ENCODE data around the gene ZNF436. TPM values are rescaled to one million over a fixed set of nuclear protein-coding genes. Genes with fewer than 3 reads are reported as not detected.

Gene ZNF436
- total RNA-seq: 9.2 and 10.0 TPM in 2 replicates
- long read RNA-seq, full-length matches to known transcripts: 18 of 21 reads
- long read RNA-seq, partial matches to known transcripts: 1 of 21 reads
- long read RNA-seq, other reads (novel, unspliced or antisense): 2 of 21 reads

DNA sequence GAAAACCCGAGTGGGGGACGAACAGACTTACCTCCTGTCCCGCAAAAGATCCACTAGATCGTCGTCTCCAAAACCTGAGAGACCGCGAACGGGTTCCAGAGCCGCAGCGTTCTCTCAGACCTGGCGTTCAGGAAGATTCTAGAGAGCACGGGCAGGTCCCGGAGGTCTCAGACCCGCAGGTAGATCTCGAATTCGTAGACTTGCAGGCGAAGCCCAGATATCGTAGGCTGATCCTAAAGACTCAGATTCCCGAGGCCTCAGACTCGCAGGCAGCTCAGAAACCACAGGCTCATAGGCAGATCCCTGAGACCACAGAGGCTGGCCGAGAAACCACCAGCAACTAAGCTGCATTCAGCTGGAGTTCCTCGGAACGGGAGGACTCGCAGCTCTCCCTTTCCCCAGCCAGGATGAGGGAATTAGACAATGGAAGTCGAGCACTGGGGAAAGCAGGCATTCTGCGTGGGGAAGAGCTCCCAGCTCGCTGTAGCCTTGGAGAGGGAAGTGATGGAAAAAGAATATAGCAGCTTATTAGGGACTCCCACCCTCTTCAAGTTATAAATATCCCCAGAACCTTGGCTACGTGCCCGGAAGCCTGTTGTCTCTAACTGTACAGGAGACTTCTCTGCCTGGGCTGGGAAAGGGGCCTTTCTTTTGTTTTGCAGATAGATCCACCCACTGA, at the start of gene ZNF436:
Gene ZNF436, minus strand, starts transcription at position 502 of the 679 bp plus-strand sequence. CDS start 1,831 bp downstream, outside the sequence.
- TF ChIP-seq, protein P1, sequence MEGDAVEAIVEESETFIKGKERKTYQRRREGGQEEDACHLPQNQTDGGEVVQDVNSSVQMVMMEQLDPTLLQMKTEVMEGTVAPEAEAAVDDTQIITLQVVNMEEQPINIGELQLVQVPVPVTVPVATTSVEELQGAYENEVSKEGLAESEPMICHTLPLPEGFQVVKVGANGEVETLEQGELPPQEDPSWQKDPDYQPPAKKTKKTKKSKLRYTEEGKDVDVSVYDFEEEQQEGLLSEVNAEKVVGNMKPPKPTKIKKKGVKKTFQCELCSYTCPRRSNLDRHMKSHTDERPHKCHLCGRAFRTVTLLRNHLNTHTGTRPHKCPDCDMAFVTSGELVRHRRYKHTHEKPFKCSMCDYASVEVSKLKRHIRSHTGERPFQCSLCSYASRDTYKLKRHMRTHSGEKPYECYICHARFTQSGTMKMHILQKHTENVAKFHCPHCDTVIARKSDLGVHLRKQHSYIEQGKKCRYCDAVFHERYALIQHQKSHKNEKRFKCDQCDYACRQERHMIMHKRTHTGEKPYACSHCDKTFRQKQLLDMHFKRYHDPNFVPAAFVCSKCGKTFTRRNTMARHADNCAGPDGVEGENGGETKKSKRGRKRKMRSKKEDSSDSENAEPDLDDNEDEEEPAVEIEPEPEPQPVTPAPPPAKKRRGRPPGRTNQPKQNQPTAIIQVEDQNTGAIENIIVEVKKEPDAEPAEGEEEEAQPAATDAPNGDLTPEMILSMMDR (conservative IDR thresholded peaks at IDR 0.05): no peak
- DNase-seq (ENCODE audit: low read depth, low spot score): no peak
- no peaks in the 10 kb centered on the region for H3K9me3 Mint-ChIP-seq

DNA sequence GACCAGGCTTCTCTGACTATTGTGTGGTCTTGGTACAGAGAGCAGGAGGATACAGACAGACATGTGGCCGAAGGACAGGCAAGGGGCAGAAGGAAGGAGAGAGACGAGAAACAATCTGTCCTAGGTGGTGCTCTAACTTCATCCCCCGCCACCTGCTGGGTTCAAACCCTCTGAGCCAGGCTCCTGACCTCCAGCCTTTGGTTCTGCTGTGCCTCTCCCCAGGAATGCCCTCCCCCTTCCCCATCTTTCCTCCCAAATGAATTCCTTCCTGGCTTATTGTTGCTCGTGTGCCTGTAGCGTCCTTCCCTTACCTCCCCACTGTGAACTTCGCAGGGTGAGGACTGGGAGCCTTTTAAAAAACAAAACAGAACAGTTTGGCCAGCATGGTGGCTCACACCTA, 49.5 kb upstream of the ZNF436 start:
- Mint-ChIP-seq H3K9me3 (no peaks in the 10 kb centered on the region), H3K4me1 (peaks cover 24% of the 10 kb centered on the region), H3K36me3 (ENCODE audit: low read depth) (no peaks in the 10 kb centered on the region), H3K4me3 (no peak overlapping the region), H3K27ac (ENCODE audit: unreplicated experiment) (no peak overlapping the region), H3K27me3 (ENCODE audit: low read depth) (peaks cover 39% of the 10 kb centered on the region)
- TF ChIP-seq, protein P1 (conservative IDR thresholded peaks at IDR 0.05): no peak
- DNase-seq (ENCODE audit: low read depth, low spot score): no peak

More for the DNA sequence above, at the start of gene ZNF436:
- Mint-ChIP-seq H3K27ac (ENCODE audit: unreplicated experiment) (peak within 1 kb of the TSS; percentile 99), H3K36me3 (ENCODE audit: low read depth) (peaks cover 10% of the 10 kb centered on the region), H3K4me1 (peaks cover 62% of the 10 kb centered on the region), H3K4me3 (peak within 1 kb of the TSS; percentile 98), H3K27me3 (ENCODE audit: low read depth) (no peaks in the 10 kb centered on the region)

DNA sequence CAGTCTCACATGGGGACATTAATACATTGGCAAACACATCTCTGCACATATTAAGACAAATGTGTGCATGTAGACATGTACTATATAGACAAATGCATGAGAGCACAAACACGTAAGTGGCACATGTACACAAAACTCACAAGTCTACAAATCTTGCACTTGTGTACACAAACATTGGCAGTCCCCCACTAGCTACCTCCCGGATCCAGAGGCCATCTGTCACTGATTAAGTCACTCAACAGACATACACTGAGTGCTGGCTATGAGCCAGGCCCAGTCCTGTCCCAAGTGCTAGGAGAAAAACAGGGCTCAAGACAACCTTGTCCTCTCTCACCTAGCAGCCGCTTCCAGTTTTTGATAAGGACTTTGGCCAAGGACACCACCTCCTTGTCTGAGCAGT, 47.9 kb upstream of the ZNF436 start:
- peaks cover 23% of the 10 kb centered on the region for H3K27me3 Mint-ChIP-seq (ENCODE audit: low read depth)
- no peaks in the 10 kb centered on the region for H3K36me3 Mint-ChIP-seq (ENCODE audit: low read depth)
- no peak overlapping the region for H3K27ac Mint-ChIP-seq (ENCODE audit: unreplicated experiment)

DNA sequence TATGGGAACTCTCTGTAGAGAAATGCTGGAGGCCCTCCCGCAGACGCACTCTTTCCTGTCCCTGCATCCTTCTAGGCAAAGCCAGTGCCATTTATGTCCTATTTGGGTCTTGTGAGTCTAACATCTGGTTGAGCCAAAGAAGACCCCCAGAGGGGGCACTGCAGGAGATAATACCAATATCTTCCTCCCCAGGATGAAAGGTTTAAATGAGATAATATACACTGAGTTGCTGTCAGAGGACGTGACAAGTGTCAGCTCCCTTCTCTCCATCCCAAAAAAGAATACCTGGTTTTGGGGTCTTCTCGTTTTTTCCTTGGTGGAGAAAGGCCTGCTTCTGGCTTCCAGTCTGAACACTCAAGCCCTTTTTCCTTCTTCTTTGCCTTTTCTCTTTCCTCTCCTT, 47.3 kb upstream of the ZNF436 start:
- TF ChIP-seq, protein P1 (conservative IDR thresholded peaks at IDR 0.05): no peak
- Mint-ChIP-seq H3K36me3 (ENCODE audit: low read depth) (no peaks in the 10 kb centered on the region), H3K27me3 (ENCODE audit: low read depth) (peaks cover 17% of the 10 kb centered on the region), H3K4me1 (peaks cover 14% of the 10 kb centered on the region), H3K4me3 (no peak overlapping the region), H3K9me3 (no peaks in the 10 kb centered on the region), H3K27ac (ENCODE audit: unreplicated experiment) (no peak overlapping the region)
- no peak for DNase-seq (ENCODE audit: low read depth, low spot score)

More for the DNA sequence above, 47.9 kb upstream of the ZNF436 start:
- H3K9me3 Mint-ChIP-seq: no peaks in the 10 kb centered on the region
- TF ChIP-seq, protein P1 (conservative IDR thresholded peaks at IDR 0.05): no peak
- H3K4me3 Mint-ChIP-seq: no peak overlapping the region
- H3K4me1 Mint-ChIP-seq: peaks cover 17% of the 10 kb centered on the region
- DNase-seq (ENCODE audit: low read depth, low spot score): no peak

DNA sequence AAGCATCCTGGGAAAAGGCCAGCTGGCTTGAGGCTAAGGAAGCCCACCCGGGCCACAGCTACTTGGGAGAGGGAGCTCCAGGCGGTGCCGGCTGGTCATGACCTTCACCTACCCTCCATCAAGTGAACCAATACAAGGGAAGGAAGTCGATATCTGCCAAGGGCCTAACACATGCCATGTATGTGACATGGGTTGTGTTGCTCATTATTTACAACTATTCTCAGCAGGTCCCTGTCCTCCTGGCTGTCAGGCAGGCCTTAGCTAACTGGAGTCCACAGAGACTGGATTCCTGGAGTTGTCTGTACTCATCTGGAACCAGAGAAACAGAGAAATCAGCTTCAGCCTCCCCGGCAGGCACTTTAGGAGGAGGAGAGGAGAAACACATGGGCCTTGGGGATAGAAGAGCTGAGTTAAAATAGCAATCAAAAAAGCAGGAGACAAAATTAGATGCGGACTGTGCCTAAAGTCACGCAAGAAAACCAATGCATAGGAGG, 39.2 kb upstream of the ZNF436 start:
- DNase-seq (ENCODE audit: low read depth, low spot score): no peak
- no peak overlapping the region for H3K4me3 Mint-ChIP-seq
- no peaks in the 10 kb centered on the region for H3K27me3 Mint-ChIP-seq (ENCODE audit: low read depth)

More for the DNA sequence above, 39.2 kb upstream of the ZNF436 start:
- H3K4me1 Mint-ChIP-seq: peaks cover 6% of the 10 kb centered on the region
- no peaks in the 10 kb centered on the region for H3K9me3 Mint-ChIP-seq
- no peaks in the 10 kb centered on the region for H3K36me3 Mint-ChIP-seq (ENCODE audit: low read depth)
- TF ChIP-seq, protein P1 (conservative IDR thresholded peaks at IDR 0.05): no peak
- no peak overlapping the region for H3K27ac Mint-ChIP-seq (ENCODE audit: unreplicated experiment)

Data from neural crest cell (in vitro differentiated cells).